Hematopoietic multipotent progenitor cell treated with erythropoietin and hydrocortisone succinate and interleukin-3 and kit ligand, for 6 days (in vitro differentiated cells): ENCODE measurements around the gene CENPV.

Experiments
- DNase-seq: peaks from one replicate; pipeline ENCODE4 v3.0.0-alpha.2; 2015

Gene CENPV

GRCh38 chr17:16358394-16358793 lies 5.1 kb upstream of the CENPV start:
- DNase-seq, result no peak

GRCh38 chr17:16354585-16354984 lies 1.3 kb upstream of the CENPV start:
- no peak for DNase-seq

- DNase-seq, result peak; percentile 68
Observed at GRCh38 chr17:16352667-16353316, 477 bp downstream of the CENPV start.

- DNase-seq, result peak; percentile 67
Observed at GRCh38 chr17:16352303-16352666, 984 bp downstream of the CENPV start.

GRCh38 chr17:16351831-16352230 lies 1.4 kb downstream of the CENPV start:
- no peak for DNase-seq

GRCh38 chr17:16349431-16349830 lies 3.8 kb downstream of the CENPV start:
- no peak for DNase-seq

- DNase-seq, result no peak
Observed at GRCh38 chr17:16348586-16348985, 4.7 kb downstream of the CENPV start.

- DNase-seq, result no peak
Observed at GRCh38 chr17:16346721-16347271, 6.5 kb downstream of the CENPV start.

GRCh38 chr17:16345565-16345964 lies 7.7 kb downstream of the CENPV start:
- no peak for DNase-seq

- DNase-seq, result no peak
Observed at GRCh38 chr17:16343569-16343968, 9.7 kb downstream of the CENPV start.

- DNase-seq, result no peak
Observed at GRCh38 chr17:16342979-16343378, 10.3 kb downstream of the CENPV start.

GRCh38 chr17:16339959-16340358 lies 13.3 kb downstream of the CENPV start:
- DNase-seq, result no peak

- no peak for DNase-seq
Observed at GRCh38 chr17:16339402-16339801, 13.9 kb downstream of the CENPV start.

- no peak for DNase-seq
Observed at GRCh38 chr17:16338391-16338790, 14.9 kb downstream of the CENPV start.

GRCh38 chr17:16329519-16330271 lies 23.6 kb downstream of the CENPV start:
- no peak for DNase-seq

- DNase-seq, result no peak
Observed at GRCh38 chr17:16328997-16329396, 24.3 kb downstream of the CENPV start.

- DNase-seq, result no peak
Observed at GRCh38 chr17:16327018-16327417, 26.3 kb downstream of the CENPV start.

GRCh38 chr17:16325964-16326363 lies 27.3 kb downstream of the CENPV start:
- no peak for DNase-seq

- no peak for DNase-seq
Observed at GRCh38 chr17:16322636-16323035, 30.6 kb downstream of the CENPV start.

- no peak for DNase-seq
Observed at GRCh38 chr17:16319969-16320368, 33.3 kb downstream of the CENPV start.

GRCh38 chr17:16314859-16315258 lies 38.4 kb downstream of the CENPV start:
- DNase-seq, result no peak

GRCh38 chr17:16314189-16314588 lies 39.1 kb downstream of the CENPV start:
- no peak for DNase-seq

GRCh38 chr17:16313139-16314090 lies 39.9 kb downstream of the CENPV start:
- DNase-seq, result peak; percentile 40
